SKM-1 treated with dmso at 0.1 percent for 144 hours (cell line): ENCODE data around the gene DUSP10.

ENCODE experiments used
- DNase-seq: peaks from one replicate; lab custom pipeline; 2025; ENCODE audit not compliant: unreplicated experiment; lab: John Stamatoyannopoulos, UW

The DUSP10 gene

GRCh38 chr1:221696718-221697461 is 45.0 kb downstream of the DUSP10 start:
- DNase-seq = no peak

- DNase-seq = no peak
Measured at GRCh38 chr1:221696027-221696426, 45.9 kb downstream of the DUSP10 start.

GRCh38 chr1:221695301-221695700 is 46.6 kb downstream of the DUSP10 start:
- no peak for DNase-seq

- no peak for DNase-seq
Measured at GRCh38 chr1:221694109-221694508, 47.8 kb downstream of the DUSP10 start.

- DNase-seq = no peak
Measured at GRCh38 chr1:221693087-221693486, 48.8 kb downstream of the DUSP10 start.

- no peak for DNase-seq
Measured at GRCh38 chr1:221692643-221693042, 49.2 kb downstream of the DUSP10 start.

- DNase-seq = no peak
Measured at GRCh38 chr1:221691261-221691660, 50.6 kb downstream of the DUSP10 start.

GRCh38 chr1:221690858-221691257 is 51.0 kb downstream of the DUSP10 start:
- no peak for DNase-seq

- no peak for DNase-seq
Measured at GRCh38 chr1:221689138-221689537, 52.8 kb downstream of the DUSP10 start.

GRCh38 chr1:221688488-221688843 is 53.4 kb downstream of the DUSP10 start:
- no peak for DNase-seq

GRCh38 chr1:221687836-221688487 is 53.9 kb downstream of the DUSP10 start:
- DNase-seq = no peak

- no peak for DNase-seq
Measured at GRCh38 chr1:221683681-221684080, 58.2 kb downstream of the DUSP10 start.

- DNase-seq = no peak
Measured at GRCh38 chr1:221680085-221680484, 61.8 kb downstream of the DUSP10 start.

GRCh38 chr1:221678014-221678413 is 63.9 kb downstream of the DUSP10 start:
- no peak for DNase-seq

- no peak for DNase-seq
Measured at GRCh38 chr1:221675880-221676800, 65.7 kb downstream of the DUSP10 start.

GRCh38 chr1:221672965-221673364 is 68.9 kb downstream of the DUSP10 start:
- no peak for DNase-seq

- DNase-seq = no peak
Measured at GRCh38 chr1:221672239-221672645, 69.6 kb downstream of the DUSP10 start.

GRCh38 chr1:221670081-221670480 is 71.8 kb downstream of the DUSP10 start:
- no peak for DNase-seq

- no peak for DNase-seq
Measured at GRCh38 chr1:221669441-221669840, 72.4 kb downstream of the DUSP10 start.

GRCh38 chr1:221667504-221667903 is 74.4 kb downstream of the DUSP10 start:
- DNase-seq = peak; percentile 69

- DNase-seq = no peak
Measured at GRCh38 chr1:221664253-221664652, 77.6 kb downstream of the DUSP10 start.

GRCh38 chr1:221663321-221663720 is 78.6 kb downstream of the DUSP10 start:
- DNase-seq = no peak
